ENCODE results near the gene FAM110C.

Gene FAM110C

DNA sequence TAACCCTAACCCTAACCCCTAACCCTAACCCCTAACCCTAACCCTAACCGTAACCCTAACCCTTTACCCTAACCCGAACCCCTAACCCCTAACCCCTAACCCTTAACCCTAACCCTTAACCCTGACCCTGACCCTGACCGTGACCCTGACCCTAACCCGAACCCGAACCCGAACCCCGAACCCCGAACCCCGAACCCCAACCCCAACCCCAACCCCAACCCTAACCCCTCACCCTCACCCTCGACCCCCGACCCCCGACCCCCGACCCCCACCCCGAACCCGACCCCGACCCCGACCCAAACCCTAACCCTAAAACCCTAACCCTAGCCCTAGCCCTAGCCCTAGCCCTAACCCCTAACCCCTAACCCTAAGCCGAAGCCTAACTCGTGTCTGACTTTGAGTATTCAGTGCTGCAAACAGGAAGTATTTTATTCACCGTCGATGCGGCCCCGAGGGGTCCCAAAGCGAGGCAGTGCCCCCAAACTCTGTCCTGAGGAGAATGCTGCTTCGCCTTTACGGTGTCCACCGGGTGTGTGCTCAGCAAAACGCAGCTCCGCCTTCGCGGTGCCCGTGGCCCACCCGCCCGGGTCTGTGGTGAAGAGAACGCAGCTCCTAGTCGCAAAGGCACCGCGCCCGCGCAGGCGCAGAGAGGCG, 36.0 kb downstream of the FAM110C start:
- DNase-seq (ENCODE audit: low read depth in 2 of 3, low spot score in 1 of 3), result no peak

All from stimulated activated CD4-positive, alpha-beta T cell treated with anti-CD3 and anti-CD28 coated beads, Interleukin-12 subunit alpha, Interleukin-12 subunit beta, amount 100 ng/mL, for 48 hours (primary cell).